HepG2 (cell line): ENCODE data around the gene SLC25A22. TPM values are rescaled to one million over a fixed set of nuclear protein-coding genes. Genes with fewer than 3 reads are reported as not detected.
A peak's percentile ranks its signal among the peaks of the same experiment; 100 is the strongest.

Experiments used
- ATAC-seq: fragments of 200-7000 bp; cut with Tn5 transposase; 3 replicates; pipeline ENCODE4 v1.9.1; 2020; ENCODE audit warnings: mild to moderate bottlenecking, moderate library complexity
- BruUV-seq: library from RNA; stranded (reverse); fragments of 400-500 nt; replicated peaks from 2 replicates; lab custom pipeline; 2021; lab: Mats Ljungman, UMichigan
- CTCF ChIA-PET: fragments of 300-600 bp; formaldehyde crosslinking; extraction: SDS; loops from one replicate; lab custom pipeline; 2021; ENCODE audit warnings: low total read pairs, inconsistent platforms, low intra/inter-chr PET ratio; lab: Yijun Ruan, JAX
- POLR2A ChIA-PET: fragments of 350-600 bp; sonication (Branson Sonifier 250); formaldehyde crosslinking; loops from one replicate; lab custom pipeline; 2020; ENCODE audit warnings: antibody characterized with exemption, inconsistent platforms; lab: Yijun Ruan, JAX
- DNase-seq: peaks from one replicate; pipeline ENCODE4 v3.0.0-alpha.2; 2015; ENCODE audit warnings: low spot score
- FAIRE-seq: peaks from 3 replicates; lab custom pipeline; 2011; peaks lifted over from hg19 to GRCh38; lab: Jason Lieb, UNC
- H2AFZ ChIP-seq: one replicate; pipeline ENCODE4 v1.6.1; 2011; ENCODE audit warnings: low read length, inconsistent platforms
- H3K27ac ChIP-seq: fragments of 300-600 bp; 3 replicates; pipeline ENCODE4 v1.8.0; 2011; ENCODE audit warnings: mixed run types, mild to moderate bottlenecking, mixed read lengths, low read length, inconsistent platforms; ENCODE audit not compliant: insufficient read depth; ENCODE audit errors: extremely low read length
- H3K27me3 ChIP-seq, 2 experiments: fragments of 200-600 bp in 1 of 2; 2 replicates in 1 of 2; 3 replicates in 1 of 2; pipeline versions ENCODE4 v1.6.0 to v1.8.0; 2011; ENCODE audit warnings: low read length in 2 of 2, mild to moderate bottlenecking in 2 of 2, moderate library complexity in 2 of 2, inconsistent platforms in 1 of 2; ENCODE audit not compliant: insufficient read depth in 2 of 2, control insufficient read depth in 1 of 2
- H3K36me3 ChIP-seq, 2 experiments: fragments of 200-600 bp in 1 of 2; replicated peaks in 1 of 2; 2 replicates in 1 of 2; 3 replicates in 1 of 2; pipeline versions ENCODE4 v1.5.1 to v1.8.0; 2011; ENCODE audit warnings: low read length in 2 of 2, inconsistent platforms in 1 of 2; ENCODE audit not compliant: insufficient read depth in 2 of 2, control insufficient read depth in 1 of 2
- H3K4me1 ChIP-seq: 2 replicates; pipeline ENCODE4 v1.5.1; 2012; ENCODE audit warnings: low read length, inconsistent platforms; ENCODE audit not compliant: insufficient read depth
- H3K4me2 ChIP-seq: 2 replicates; pipeline ENCODE4 v1.6.0; 2011; ENCODE audit warnings: low read depth, low read length, inconsistent platforms
- H3K4me3 ChIP-seq, 3 experiments: fragments of 200-600 bp in 1 of 3; sonication (generic), shearing (Covaris generic) in 1 of 3; replicated peaks in 1 of 3; 2 replicates each; pipeline ENCODE4 v1.5.1; 2011 to 2016; ENCODE audit warnings: low read length in 3 of 3, inconsistent platforms in 2 of 3, low read depth in 2 of 3, mild to moderate bottlenecking in 2 of 3, control low read depth in 1 of 3, mixed read lengths in 1 of 3; ENCODE audit not compliant: insufficient read depth in 1 of 3
- H3K79me2 ChIP-seq: one replicate; pipeline ENCODE4 v1.6.1; 2011; ENCODE audit warnings: low read length, inconsistent platforms; ENCODE audit not compliant: insufficient read depth
- H3K9ac ChIP-seq: 2 replicates; pipeline ENCODE4 v1.6.0; 2011; ENCODE audit warnings: mild to moderate bottlenecking, low read depth, low read length, inconsistent platforms; ENCODE audit not compliant: insufficient read depth
- H3K9me3 ChIP-seq: 2 replicates; pipeline ENCODE4 v1.5.1; 2012; ENCODE audit warnings: mild to moderate bottlenecking, low read length
- H4K20me1 ChIP-seq: 2 replicates; pipeline ENCODE4 v1.6.0; 2011; ENCODE audit warnings: inconsistent platforms, mild to moderate bottlenecking, low read length, moderate library complexity; ENCODE audit not compliant: insufficient read depth
- AGO1 ChIP-seq: fragments of 200-400 bp; formaldehyde crosslinking; IDR thresholded peaks from 2 replicates; pipeline ENCODE4 v1.6.1; 2017; ENCODE audit warnings: mild to moderate bottlenecking, low read depth, low read length, moderate library complexity; ENCODE audit not compliant: poor library complexity, severe bottlenecking
- AKAP8 ChIP-seq: sonication (generic); formaldehyde crosslinking; IDR thresholded peaks from 2 replicates; pipeline ENCODE4 v1.5.1; 2020; ENCODE audit warnings: mild to moderate bottlenecking, missing genetic modification reagents
- HNRNPK ChIP-seq: fragments of 200-400 bp; formaldehyde crosslinking; IDR thresholded peaks from 2 replicates; pipeline ENCODE4 v1.6.1; 2018; ENCODE audit warnings: low read length, low read depth, moderate library complexity, mild to moderate bottlenecking; ENCODE audit not compliant: poor library complexity, severe bottlenecking
- KDM2A ChIP-seq: sonication (generic); formaldehyde crosslinking; IDR thresholded peaks from 2 replicates; pipeline ENCODE4 v1.4.0; 2020; ENCODE audit warnings: low read depth, missing genetic modification reagents, borderline replicate concordance
- TFAP4 ChIP-seq: sonication (generic); IDR thresholded peaks from 2 replicates; pipeline ENCODE4 v1.6.1; 2016; ENCODE audit warnings: low read depth, borderline replicate concordance
- WGBS: methylation state at CpG from one replicate; pipeline ENCODE4 v1.1.6; 2017; ENCODE audit warnings: low lambda C conversion rate; 5-methylcytosine and 5-hydroxymethylcytosine counted together
- in situ Hi-C: cut with HindIII; loops from 2 replicates; pipeline ENCODE4 v1.10.0; 2017; ENCODE audit warnings: low pct_unique_long_range_greater_than_20kb; ENCODE audit not compliant: extremely low pct_ligation_motif_present
- intact Hi-C: fragments of 100-400 bp; cut with micrococcal nuclease; formaldehyde crosslinking; loops from one replicate; pipeline ENCODE4 v1.10.0; 2022; ENCODE audit not compliant: unreplicated experiment
- polyA plus RNA-seq, 8 experiments: library from polyadenylated mRNA; depleted of rRNA in 3 of 8; stranded (reverse) in 7 of 8; unstranded in 1 of 8; fragments of >200 nt; fragmentation: Illumina TruSeq in 4 of 8; extraction: Trizol in 4 of 8; gene quantifications; 2 replicates each; pipeline versions ENCODE4 v1.2.1 to v1.2.3, GENCODE V29; 2011 to 2016; ENCODE audit warnings: low read depth in 4 of 8, missing spikeins in 1 of 8, mixed read lengths in 1 of 8; ENCODE audit not compliant: insufficient read depth in 1 of 8
- total RNA-seq, 5 experiments: library from RNA; depleted of rRNA; stranded (reverse); fragments of >200 nt; fragmentation: Illumina TruSeq; extraction: Trizol; gene quantifications; 2 replicates each; pipeline ENCODE4 v1.2.3, GENCODE V29; 2016; ENCODE audit warnings: low read depth in 1 of 5

SLC25A22 gene
- total and polyA plus RNA-seq, 2 of the 13 experiments (the other 11 are each of a cell fraction or from before 2014, with no cell fraction given) = 12.4 to 19.2 TPM

GRCh38 chr11:846496-847098 is 48.5 kb upstream of the SLC25A22 start:
- H3K4me3 ChIP-seq = no peak overlapping the region
- H3K4me1 ChIP-seq = peaks cover 26% of the 10 kb centered on the region
- no peak for FAIRE-seq
- WGBS = 86% methylated on average over 3 of the region's 11 CpGs
- H3K27ac ChIP-seq = no peak overlapping the region
- no peaks in the 10 kb centered on the region for H3K27me3 ChIP-seq
- no peak overlapping the region for H3K9ac ChIP-seq
- no TSS peak for BruUV-seq
- H3K79me2 ChIP-seq = peaks cover 9% of the 10 kb centered on the region
- TF ChIP-seq KDM2A (CRISPR knock-in tag) (no peak), TFAP4 (no peak), AKAP8 (peak; percentile 26; the same call in 1 of the 2 replicates)
- TF ChIP-seq, all 625 proteins: peak for 1
- intact Hi-C loops = no loop called here
- Histone ChIP-seq H4K20me1 (peaks cover 4% of the 10 kb centered on the region; the same call in 1 of the 2 replicates), H3K9me3 (no peaks in the 10 kb centered on the region), H2AFZ (no peak overlapping the region), H3K4me2 (no peak overlapping the region), H3K36me3 (no peaks in the 10 kb centered on the region; a peak in 2 of 5 replicates)
- ChIA-PET CTCF (no interaction called here), POLR2A (interaction anchor here (1.0 to 11.1 kb wide), 2 partner anchors 17 to 28 kb away, joined by 3 to 141 read pairs; partner anchors contain the start of genes CD151, CRACR2B and PNPLA2)
- in situ Hi-C loops = no loop called here
- ATAC-seq (no peak), DNase-seq (no peak)

- no peaks in the 10 kb centered on the region for H3K9me3 ChIP-seq
- no TSS peak for BruUV-seq
- H3K4me3 ChIP-seq = no peak overlapping the region
- intact Hi-C loops (no loop called here), in situ Hi-C loops (no loop called here)
- ATAC-seq (no peak), FAIRE-seq (no peak), DNase-seq (no peak)
- H3K27ac ChIP-seq = no peak overlapping the region
- H3K79me2 ChIP-seq = peaks cover 15% of the 10 kb centered on the region
- ChIA-PET CTCF (no interaction called here), POLR2A (interaction anchor here (1.0 to 11.1 kb wide), 2 partner anchors 16 to 27 kb away, joined by 3 to 141 read pairs; partner anchors contain the start of genes CD151, CRACR2B and PNPLA2)
- peaks cover 8% of the 10 kb centered on the region; the same call in 1 of the 2 replicates for H4K20me1 ChIP-seq
- no peaks in the 10 kb centered on the region for H3K27me3 ChIP-seq
- TF ChIP-seq HNRNPK = no peak
- TF ChIP-seq AGO1 = peak; percentile 17
- no CpG with 5 or more reads among the region's 8 CpGs for WGBS
- no peak overlapping the region for H2AFZ ChIP-seq
- H3K9ac ChIP-seq = no peak overlapping the region
- peak overlapping the region; percentile 85; the same call in 1 of the 2 replicates for H3K4me2 ChIP-seq
- H3K36me3 ChIP-seq = no peaks in the 10 kb centered on the region; a peak in 2 of 5 replicates
- H3K4me1 ChIP-seq = peaks cover 30% of the 10 kb centered on the region
These were observed 47.9 kb upstream of the SLC25A22 start for GRCh38 chr11:845872-846495.
